ENCODE data around the gene DPP9. TPM values are rescaled to one million over a fixed set of nuclear protein-coding genes. Genes with fewer than 3 reads are reported as not detected.
A peak's percentile ranks its signal among the peaks of the same experiment; 100 is the strongest.

The DPP9 gene
- total and polyA plus RNA-seq, 2 of the 13 experiments (the other 11 are each of a cell fraction or from before 2014, with no cell fraction given) = 8.4 to 25.8 TPM

DNA sequence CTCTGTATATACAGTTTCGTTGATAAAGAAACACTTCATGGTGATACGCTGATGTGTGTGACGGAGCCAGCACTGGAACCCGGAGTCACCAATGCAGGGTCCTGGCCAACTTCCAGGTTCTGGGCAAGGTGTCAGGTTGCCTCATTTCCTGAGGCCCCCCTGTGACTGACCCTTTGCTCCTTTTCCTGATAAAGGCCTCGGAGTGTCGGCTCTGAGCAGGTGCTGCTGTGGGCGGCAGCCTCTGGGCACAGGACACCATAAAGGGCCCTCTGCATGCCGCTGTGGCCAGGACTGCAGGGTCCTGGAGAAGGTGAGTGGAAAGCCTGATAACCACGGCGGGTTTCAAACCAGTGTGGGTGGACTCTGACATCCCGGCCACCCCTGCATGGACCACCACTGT is 36.2 kb downstream of the DPP9 start (continued):
- TF ChIP-seq ZFAT (CRISPR knock-in tag; conservative IDR thresholded peaks at IDR 0.05) = no peak
- peak; percentile 40; the same call in 1 of the 2 replicates for TF ChIP-seq SIX1 (CRISPR knock-in tag; IDR thresholded peaks at IDR 0.05; ENCODE audit: borderline replicate concordance)
- TF ChIP-seq, protein P1, sequence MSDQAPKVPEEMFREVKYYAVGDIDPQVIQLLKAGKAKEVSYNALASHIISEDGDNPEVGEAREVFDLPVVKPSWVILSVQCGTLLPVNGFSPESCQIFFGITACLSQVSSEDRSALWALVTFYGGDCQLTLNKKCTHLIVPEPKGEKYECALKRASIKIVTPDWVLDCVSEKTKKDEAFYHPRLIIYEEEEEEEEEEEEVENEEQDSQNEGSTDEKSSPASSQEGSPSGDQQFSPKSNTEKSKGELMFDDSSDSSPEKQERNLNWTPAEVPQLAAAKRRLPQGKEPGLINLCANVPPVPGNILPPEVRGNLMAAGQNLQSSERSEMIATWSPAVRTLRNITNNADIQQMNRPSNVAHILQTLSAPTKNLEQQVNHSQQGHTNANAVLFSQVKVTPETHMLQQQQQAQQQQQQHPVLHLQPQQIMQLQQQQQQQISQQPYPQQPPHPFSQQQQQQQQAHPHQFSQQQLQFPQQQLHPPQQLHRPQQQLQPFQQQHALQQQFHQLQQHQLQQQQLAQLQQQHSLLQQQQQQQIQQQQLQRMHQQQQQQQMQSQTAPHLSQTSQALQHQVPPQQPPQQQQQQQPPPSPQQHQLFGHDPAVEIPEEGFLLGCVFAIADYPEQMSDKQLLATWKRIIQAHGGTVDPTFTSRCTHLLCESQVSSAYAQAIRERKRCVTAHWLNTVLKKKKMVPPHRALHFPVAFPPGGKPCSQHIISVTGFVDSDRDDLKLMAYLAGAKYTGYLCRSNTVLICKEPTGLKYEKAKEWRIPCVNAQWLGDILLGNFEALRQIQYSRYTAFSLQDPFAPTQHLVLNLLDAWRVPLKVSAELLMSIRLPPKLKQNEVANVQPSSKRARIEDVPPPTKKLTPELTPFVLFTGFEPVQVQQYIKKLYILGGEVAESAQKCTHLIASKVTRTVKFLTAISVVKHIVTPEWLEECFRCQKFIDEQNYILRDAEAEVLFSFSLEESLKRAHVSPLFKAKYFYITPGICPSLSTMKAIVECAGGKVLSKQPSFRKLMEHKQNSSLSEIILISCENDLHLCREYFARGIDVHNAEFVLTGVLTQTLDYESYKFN (CRISPR knock-in tag; conservative IDR thresholded peaks at IDR 0.05) = peak; percentile 70
- TF ChIP-seq ZSCAN22 (CRISPR knock-in tag; IDR thresholded peaks at IDR 0.05) = no peak
- no peak for TF ChIP-seq ZUFSP (CRISPR knock-in tag; IDR thresholded peaks at IDR 0.05; ENCODE audit: borderline replicate concordance)
- no peak for TF ChIP-seq SOX13 (IDR thresholded peaks at IDR 0.05)
- no peak for TF ChIP-seq SOX13 (CRISPR knock-in tag; conservative IDR thresholded peaks at IDR 0.05 in 1 of 2, IDR thresholded peaks at IDR 0.05 in 1 of 2)
- TF ChIP-seq SMAD3 (CRISPR knock-in tag; IDR thresholded peaks at IDR 0.05) = no peak
- no peak for TF ChIP-seq RBAK (CRISPR knock-in tag; IDR thresholded peaks at IDR 0.05)
- TF ChIP-seq RFXAP (CRISPR knock-in tag; IDR thresholded peaks at IDR 0.05; ENCODE audit: borderline replicate concordance) = no peak
- TF ChIP-seq PITX1 (CRISPR knock-in tag; IDR thresholded peaks at IDR 0.05) = no peak
- no peak for TF ChIP-seq GFI1 (CRISPR knock-in tag; IDR thresholded peaks at IDR 0.05; ENCODE audit: borderline replicate concordance)
- TF ChIP-seq FOXM1 (CRISPR knock-in tag; IDR thresholded peaks at IDR 0.05) = no peak
- no peak for TF ChIP-seq ZBTB4 (CRISPR knock-in tag; IDR thresholded peaks at IDR 0.05; ENCODE audit: borderline replicate concordance)
- no peak for TF ChIP-seq SP2 (CRISPR knock-in tag; IDR thresholded peaks at IDR 0.05)
- no peak for TF ChIP-seq CCAR2 (optimal IDR thresholded peaks at IDR 0.05; ENCODE audit: low read depth, low read length)
- TF ChIP-seq, protein P2, sequence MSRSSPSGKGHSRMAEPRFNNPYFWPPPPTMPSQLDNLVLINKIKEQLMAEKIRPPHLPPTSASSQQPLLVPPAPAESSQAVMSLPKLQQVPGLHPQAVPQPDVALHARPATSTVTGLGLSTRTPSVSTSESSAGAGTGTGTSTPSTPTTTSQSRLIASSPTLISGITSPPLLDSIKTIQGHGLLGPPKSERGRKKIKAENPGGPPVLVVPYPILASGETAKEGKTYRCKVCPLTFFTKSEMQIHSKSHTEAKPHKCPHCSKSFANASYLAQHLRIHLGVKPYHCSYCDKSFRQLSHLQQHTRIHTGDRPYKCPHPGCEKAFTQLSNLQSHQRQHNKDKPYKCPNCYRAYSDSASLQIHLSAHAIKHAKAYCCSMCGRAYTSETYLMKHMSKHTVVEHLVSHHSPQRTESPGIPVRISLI (CRISPR knock-in tag; IDR thresholded peaks at IDR 0.05; ENCODE audit: borderline replicate concordance) = 0 out of 2 replicates have a peak, but pooled peaks have one; percentile 13
- TF ChIP-seq ZNF614 (CRISPR knock-in tag; IDR thresholded peaks at IDR 0.05; ENCODE audit: borderline replicate concordance) = no peak
- TF ChIP-seq ATM (IDR thresholded peaks at IDR 0.05; ENCODE audit: borderline replicate concordance) = no peak
- no peak for TF ChIP-seq KMT2B (CRISPR knock-in tag; IDR thresholded peaks at IDR 0.05)
- no peak for TF ChIP-seq ZFP36L2 (CRISPR knock-in tag; IDR thresholded peaks at IDR 0.05)
- no peak for TF ChIP-seq JUNB (CRISPR knock-in tag; IDR thresholded peaks at IDR 0.05; ENCODE audit: borderline replicate concordance)
